Stimulated activated CD4-positive, alpha-beta T cell treated with anti-CD3 and anti-CD28 coated beads, TNF-alpha, amount 100 ng/mL, for 24 hours (primary cell): ENCODE results near the gene PDZK1.
A peak's percentile ranks its signal among the peaks of the same experiment; 100 is the strongest.
"Not testable (repeated sequence)": the region's sequence is repeated elsewhere in the genome, so short reads cannot be mapped to it uniquely, and the experiment has no call there.

Experiments
- DNase-seq, 3 experiments: peaks; one replicate each; pipeline ENCODE4 v3.0.0-alpha.2; 2020; ENCODE audit warnings: low read depth in 3 of 3

Gene PDZK1

GRCh38 chr1:145707183-145707867 lies at the start of gene PDZK1:
Gene PDZK1, minus strand, starts transcription at chr1:145707368. Its CDS starts 19,347 bp downstream, at chr1:145688021.
- DNase-seq = no peak

- no peak for DNase-seq
Measured at GRCh38 chr1:145751491-145752037, 44.4 kb upstream of the PDZK1 start.

- no peak for DNase-seq
Measured at GRCh38 chr1:145750426-145750825, 43.3 kb upstream of the PDZK1 start.

- DNase-seq = no peak
Measured at GRCh38 chr1:145747398-145748247, 40.5 kb upstream of the PDZK1 start.

- no peak for DNase-seq
Measured at GRCh38 chr1:145740269-145740668, 33.1 kb upstream of the PDZK1 start.

- DNase-seq = no peak
Measured at GRCh38 chr1:145736191-145736590, 29.0 kb upstream of the PDZK1 start.

- no peak for DNase-seq
Measured at GRCh38 chr1:145730900-145731299, 23.7 kb upstream of the PDZK1 start.

GRCh38 chr1:145730467-145730866 lies 23.3 kb upstream of the PDZK1 start:
- DNase-seq = no peak

GRCh38 chr1:145729666-145730436 lies 22.7 kb upstream of the PDZK1 start:
- DNase-seq = no peak

GRCh38 chr1:145729196-145729595 lies 22.0 kb upstream of the PDZK1 start:
- no peak for DNase-seq

GRCh38 chr1:145726193-145726592 lies 19.0 kb upstream of the PDZK1 start:
- not testable (repeated sequence) for DNase-seq

- DNase-seq = peak; percentile 32 to 63 (median 43)
Measured at GRCh38 chr1:145720878-145721671, 13.9 kb upstream of the PDZK1 start.

GRCh38 chr1:145720556-145720877 lies 13.3 kb upstream of the PDZK1 start:
- DNase-seq = no peak

- no peak for DNase-seq
Measured at GRCh38 chr1:145719230-145720079, 12.3 kb upstream of the PDZK1 start, which contains the start of gene CD160. Gene CD160, plus strand, starts transcription at chr1:145719499. Its CDS starts 8,829 bp downstream, at chr1:145728328.

- DNase-seq = not testable (repeated sequence)
Measured at GRCh38 chr1:145718465-145718864, 11.3 kb upstream of the PDZK1 start.

- DNase-seq = no peak
Measured at GRCh38 chr1:145717833-145718232, 10.7 kb upstream of the PDZK1 start.

GRCh38 chr1:145716641-145717345 lies 9.6 kb upstream of the PDZK1 start:
- DNase-seq = no peak

- no peak for DNase-seq
Measured at GRCh38 chr1:145714524-145715111, 7.5 kb upstream of the PDZK1 start.

- DNase-seq = no peak
Measured at GRCh38 chr1:145711213-145711651, 4.1 kb upstream of the PDZK1 start.
